GM04504 (cell line): Measurements from ENCODE around the gene PLEKHM3.

ENCODE experiments used
- DNase-seq: peaks from one replicate; pipeline ENCODE4 v3.0.0-alpha.2; 2012; ENCODE audit warnings: low read depth

The PLEKHM3 gene

GRCh38 chr2:208025037-208025813 is at the start of gene PLEKHM3:
TSS of gene PLEKHM3 (minus strand) at chr2:208025527. CDS start at chr2:208001639, 23,888 bp downstream.
- DNase-seq: peak; percentile 66

- DNase-seq: no peak
Observed at GRCh38 chr2:208074610-208075356, 49.5 kb upstream of the PLEKHM3 start.

- peak; percentile 36 for DNase-seq
Observed at GRCh38 chr2:208072250-208072892, 47.0 kb upstream of the PLEKHM3 start.

GRCh38 chr2:208069186-208069585 is 43.9 kb upstream of the PLEKHM3 start:
- no peak for DNase-seq

- DNase-seq: no peak
Observed at GRCh38 chr2:208066016-208066415, 40.7 kb upstream of the PLEKHM3 start.

- DNase-seq: no peak
Observed at GRCh38 chr2:208065476-208065875, 40.1 kb upstream of the PLEKHM3 start.

GRCh38 chr2:208064220-208064961 is 39.1 kb upstream of the PLEKHM3 start:
- DNase-seq: peak; percentile 91

- no peak for DNase-seq
Observed at GRCh38 chr2:208062961-208063360, 37.6 kb upstream of the PLEKHM3 start.

- DNase-seq: no peak
Observed at GRCh38 chr2:208062113-208062512, 36.8 kb upstream of the PLEKHM3 start.

GRCh38 chr2:208057108-208057507 is 31.8 kb upstream of the PLEKHM3 start:
- no peak for DNase-seq

- no peak for DNase-seq
Observed at GRCh38 chr2:208049441-208049840, 24.1 kb upstream of the PLEKHM3 start.

- DNase-seq: no peak
Observed at GRCh38 chr2:208049006-208049405, 23.7 kb upstream of the PLEKHM3 start.

GRCh38 chr2:208047840-208048239 is 22.5 kb upstream of the PLEKHM3 start:
- DNase-seq: no peak

- DNase-seq: no peak
Observed at GRCh38 chr2:208046686-208047085, 21.4 kb upstream of the PLEKHM3 start.

GRCh38 chr2:208042450-208042849 is 17.1 kb upstream of the PLEKHM3 start:
- DNase-seq: no peak

- no peak for DNase-seq
Observed at GRCh38 chr2:208042041-208042440, 16.7 kb upstream of the PLEKHM3 start.

- DNase-seq: no peak
Observed at GRCh38 chr2:208040199-208041171, 15.2 kb upstream of the PLEKHM3 start.

GRCh38 chr2:208039376-208040110 is 14.2 kb upstream of the PLEKHM3 start:
- no peak for DNase-seq

- DNase-seq: no peak
Observed at GRCh38 chr2:208037564-208038487, 12.5 kb upstream of the PLEKHM3 start.
